ENCODE measurements around the gene ITLN2.
"Not testable (repeated sequence)": the region's sequence is repeated elsewhere in the genome, so short reads cannot be mapped to it uniquely, and the experiment has no call there.

Gene ITLN2

GRCh38 chr1:160942926-160943325 is 11.7 kb downstream of the ITLN2 start:
- H3K27me3 Mint-ChIP-seq, result peaks cover 12% of the 10 kb centered on the region
- no peak overlapping the region for H3K27ac Mint-ChIP-seq
- H3K9me3 Mint-ChIP-seq, result no peaks in the 10 kb centered on the region
- ATAC-seq, result no peak
- H3K36me3 Mint-ChIP-seq, result no peaks in the 10 kb centered on the region
- H3K4me1 Mint-ChIP-seq, result no peaks in the 10 kb centered on the region
- no peak overlapping the region for H3K4me3 Mint-ChIP-seq

GRCh38 chr1:160936666-160937065 is 17.9 kb downstream of the ITLN2 start:
- H3K27ac Mint-ChIP-seq, H3K4me3 Mint-ChIP-seq, H3K36me3 Mint-ChIP-seq, H3K27me3 Mint-ChIP-seq, H3K9me3 Mint-ChIP-seq, ATAC-seq: not testable (repeated sequence)
- peaks cover 15% of the 10 kb centered on the region for H3K4me1 Mint-ChIP-seq

- no peaks in the 10 kb centered on the region for H3K36me3 Mint-ChIP-seq
- no peak for ATAC-seq
- H3K9me3 Mint-ChIP-seq, result no peaks in the 10 kb centered on the region
- peaks cover 15% of the 10 kb centered on the region for H3K4me1 Mint-ChIP-seq
- H3K27me3 Mint-ChIP-seq, result no peaks in the 10 kb centered on the region
- H3K4me3 Mint-ChIP-seq, result no peak overlapping the region
- H3K27ac Mint-ChIP-seq, result no peak overlapping the region
Observed at GRCh38 chr1:160935527-160936258, 18.9 kb downstream of the ITLN2 start.

- peak; percentile 47 for ATAC-seq
- H3K9me3 Mint-ChIP-seq, H3K36me3 Mint-ChIP-seq, H3K4me3 Mint-ChIP-seq, H3K27ac Mint-ChIP-seq, H3K27me3 Mint-ChIP-seq: not testable (repeated sequence)
- peaks cover 15% of the 10 kb centered on the region for H3K4me1 Mint-ChIP-seq
Observed at GRCh38 chr1:160933305-160933704, 21.3 kb downstream of the ITLN2 start.

GRCh38 chr1:160925652-160926244 is 28.9 kb downstream of the ITLN2 start:
- Mint-ChIP-seq H3K27ac (no peak overlapping the region), H3K27me3 (peaks cover 14% of the 10 kb centered on the region), H3K9me3 (peaks cover 18% of the 10 kb centered on the region), H3K4me1 (no peaks in the 10 kb centered on the region), H3K36me3 (peaks cover 3% of the 10 kb centered on the region), H3K4me3 (no peak overlapping the region)
- no peak for ATAC-seq

- Mint-ChIP-seq H3K27ac (no peak overlapping the region), H3K4me3 (no peak overlapping the region), H3K9me3 (peaks cover 20% of the 10 kb centered on the region)
Observed at GRCh38 chr1:160924791-160925651, 29.6 kb downstream of the ITLN2 start.

GRCh38 chr1:160916666-160917065 is 37.9 kb downstream of the ITLN2 start:
- Mint-ChIP-seq H3K4me3 (no peak overlapping the region), H3K9me3 (peaks cover 6% of the 10 kb centered on the region), H3K27ac (no peak overlapping the region), H3K27me3 (peaks cover 20% of the 10 kb centered on the region), H3K36me3 (peaks cover 5% of the 10 kb centered on the region), H3K4me1 (no peaks in the 10 kb centered on the region)
- no peak for ATAC-seq

More at GRCh38 chr1:160924791-160925651, 29.6 kb downstream of the ITLN2 start:
- no peaks in the 10 kb centered on the region for H3K4me1 Mint-ChIP-seq
- peaks cover 15% of the 10 kb centered on the region for H3K27me3 Mint-ChIP-seq
- H3K36me3 Mint-ChIP-seq, result peaks cover 5% of the 10 kb centered on the region
- no peak for ATAC-seq

GRCh38 chr1:160913229-160913628 is 41.4 kb downstream of the ITLN2 start:
- not testable (repeated sequence) for H3K27me3 Mint-ChIP-seq, H3K27ac Mint-ChIP-seq, H3K4me3 Mint-ChIP-seq, H3K4me1 Mint-ChIP-seq, H3K36me3 Mint-ChIP-seq, H3K9me3 Mint-ChIP-seq, ATAC-seq

GRCh38 chr1:160911925-160912324 is 42.7 kb downstream of the ITLN2 start:
- Mint-ChIP-seq H3K27ac (no peak overlapping the region), H3K36me3 (no peaks in the 10 kb centered on the region), H3K27me3 (no peaks in the 10 kb centered on the region), H3K4me3 (no peak overlapping the region), H3K4me1 (no peaks in the 10 kb centered on the region), H3K9me3 (no peaks in the 10 kb centered on the region)
- no peak for ATAC-seq

DNA sequence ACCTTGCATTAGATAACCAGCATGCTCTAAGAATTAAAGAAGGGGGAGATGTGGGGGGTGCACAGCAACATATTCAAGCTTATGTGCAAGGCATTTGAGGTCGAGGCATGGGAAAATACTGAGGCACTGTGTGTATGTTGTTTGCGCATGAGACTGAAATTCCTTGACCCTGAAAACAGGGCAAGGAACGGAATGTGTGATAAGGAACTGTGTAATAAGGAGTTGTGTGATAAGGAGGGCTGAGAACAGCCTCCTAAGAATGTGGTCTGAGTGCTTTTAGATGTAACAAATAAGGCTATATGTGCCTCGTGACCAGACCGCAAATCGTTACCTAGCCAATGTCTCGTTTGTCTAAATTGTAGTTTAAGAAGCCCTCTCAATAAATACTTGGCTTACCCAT is 43.2 kb downstream of the ITLN2 start:
- Mint-ChIP-seq H3K27ac (no peak overlapping the region), H3K4me1 (no peaks in the 10 kb centered on the region), H3K4me3 (no peak overlapping the region), H3K36me3 (no peaks in the 10 kb centered on the region), H3K27me3 (no peaks in the 10 kb centered on the region), H3K9me3 (no peaks in the 10 kb centered on the region)
- ATAC-seq, result no peak

- ATAC-seq, result no peak
- no peaks in the 10 kb centered on the region for H3K36me3 Mint-ChIP-seq
Observed at GRCh38 chr1:160910170-160910750, 44.3 kb downstream of the ITLN2 start.

GRCh38 chr1:160907976-160908375 is 46.6 kb downstream of the ITLN2 start:
- H3K4me3 Mint-ChIP-seq, result no peak overlapping the region
- H3K36me3 Mint-ChIP-seq, result no peaks in the 10 kb centered on the region
- no peak overlapping the region for H3K27ac Mint-ChIP-seq
- H3K9me3 Mint-ChIP-seq, result no peaks in the 10 kb centered on the region
- H3K27me3 Mint-ChIP-seq, result no peaks in the 10 kb centered on the region
- no peak for ATAC-seq
- H3K4me1 Mint-ChIP-seq, result no peaks in the 10 kb centered on the region

More at GRCh38 chr1:160910170-160910750, 44.3 kb downstream of the ITLN2 start:
- Mint-ChIP-seq H3K4me1 (no peaks in the 10 kb centered on the region), H3K27me3 (no peaks in the 10 kb centered on the region), H3K27ac (no peak overlapping the region), H3K4me3 (no peak overlapping the region), H3K9me3 (no peaks in the 10 kb centered on the region)

- H3K9me3 Mint-ChIP-seq, result no peaks in the 10 kb centered on the region
- H3K27ac Mint-ChIP-seq, result no peak overlapping the region
- no peak overlapping the region for H3K4me3 Mint-ChIP-seq
- H3K4me1 Mint-ChIP-seq, result no peaks in the 10 kb centered on the region
- peaks cover under 1% of the 10 kb centered on the region for H3K27me3 Mint-ChIP-seq
- no peak for ATAC-seq
- no peaks in the 10 kb centered on the region for H3K36me3 Mint-ChIP-seq
Observed at GRCh38 chr1:160905617-160905989, 49.0 kb downstream of the ITLN2 start.

DNA sequence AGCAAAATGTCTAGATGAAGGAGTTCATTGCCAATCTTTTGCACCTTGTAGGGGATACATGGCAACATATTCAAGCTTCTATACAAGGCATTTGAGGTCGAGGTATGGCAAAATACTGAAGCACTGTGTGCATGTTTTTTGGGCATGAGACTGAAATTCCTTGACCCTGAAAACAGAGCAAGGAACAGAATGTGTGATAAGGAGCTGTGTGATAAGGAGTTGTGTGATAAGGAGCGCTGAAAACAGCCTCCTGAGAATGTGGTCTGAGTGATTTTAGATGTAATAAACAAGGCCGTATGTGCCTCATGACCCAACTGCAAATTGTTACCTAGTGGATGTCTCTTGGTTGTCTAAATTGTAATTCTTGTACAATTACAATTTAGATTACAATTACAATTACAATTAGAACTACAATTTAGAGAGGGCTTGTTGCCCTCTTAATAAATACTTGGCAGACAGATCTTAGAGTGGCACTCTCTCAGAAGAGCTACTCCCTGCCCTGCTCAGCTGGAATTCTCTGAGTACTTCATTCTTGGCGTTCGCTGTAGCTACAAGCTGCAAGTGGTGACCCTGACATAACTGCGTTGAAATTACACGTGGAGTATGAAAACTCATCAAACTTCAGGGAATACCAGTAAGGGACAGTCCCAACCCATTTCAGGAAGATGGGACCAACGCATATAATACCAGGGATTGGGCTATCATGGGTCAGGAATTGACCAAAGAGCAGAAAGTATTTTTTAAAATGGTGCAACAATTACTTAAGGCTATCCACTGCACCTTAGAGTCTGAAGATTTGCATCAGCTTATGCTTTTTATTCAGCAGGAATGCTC is 49.6 kb downstream of the ITLN2 start:
- ATAC-seq, result no peak
- Mint-ChIP-seq H3K4me3 (no peak overlapping the region), H3K27me3 (peaks cover 6% of the 10 kb centered on the region), H3K27ac (no peak overlapping the region), H3K36me3 (no peaks in the 10 kb centered on the region), H3K4me1 (no peaks in the 10 kb centered on the region), H3K9me3 (no peaks in the 10 kb centered on the region)

DNA sequence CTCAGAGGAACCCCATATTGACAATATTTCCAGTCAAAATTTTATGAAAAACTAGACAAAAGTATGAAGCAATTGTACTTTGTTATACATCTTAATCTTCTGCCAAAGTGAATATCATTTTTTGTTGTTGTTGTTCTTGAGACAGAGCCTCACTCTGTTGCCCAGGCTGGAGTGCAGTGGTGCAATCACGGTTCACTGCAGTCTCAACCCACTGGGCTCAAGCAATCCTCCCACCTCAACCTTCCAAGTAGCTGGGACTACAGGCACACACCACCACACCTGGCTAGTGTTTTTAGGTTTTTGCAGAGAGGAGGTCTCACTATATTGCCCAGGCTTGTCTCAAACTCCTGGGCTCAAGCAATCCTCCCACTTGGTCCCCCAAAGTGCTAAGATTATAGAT is 52.4 kb downstream of the ITLN2 start:
- not testable (repeated sequence) for H3K9me3 Mint-ChIP-seq, H3K4me1 Mint-ChIP-seq, ATAC-seq, H3K4me3 Mint-ChIP-seq, H3K27ac Mint-ChIP-seq, H3K36me3 Mint-ChIP-seq
- H3K27me3 Mint-ChIP-seq, result peaks cover 29% of the 10 kb centered on the region

Measured in stimulated activated memory B cell treated with anti-CD40 and anti-IgM and Interleukin-4, amounts not matched to agents 10 μg/mL and 1 μg/mL and 100 μg/mL, for 72 hours (primary cell).